ENCODE measurements around the gene GTF3A. TPM values are rescaled to one million over a fixed set of nuclear protein-coding genes. Genes with fewer than 3 reads are reported as not detected.
A peak's percentile ranks its signal among the peaks of the same experiment; 100 is the strongest.

Gene GTF3A
- total RNA-seq, 1 donor from 2014 or later, result 163 TPM

DNA sequence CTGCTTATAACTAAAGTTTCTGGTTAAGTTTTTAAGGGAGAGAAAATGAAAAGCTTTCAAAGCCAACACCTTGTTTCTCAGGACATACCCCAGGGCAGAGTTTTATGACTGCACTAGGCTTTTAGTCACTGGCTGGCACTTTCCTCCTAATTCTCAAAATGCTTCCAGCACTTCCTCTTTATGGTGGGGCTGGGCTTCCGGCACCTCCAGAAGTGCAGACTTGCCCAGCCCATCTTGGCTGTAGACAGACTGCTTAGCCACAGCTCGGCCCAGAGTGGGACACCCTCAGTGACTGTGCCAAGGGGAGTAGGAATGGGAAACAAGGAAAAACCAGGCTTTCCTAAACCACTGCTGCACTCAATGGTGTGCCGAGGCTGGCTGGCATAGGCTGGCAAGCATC, 23.2 kb upstream of the GTF3A start:
- Histone ChIP-seq H3K4me3 (ENCODE audit: low read depth, low read length) (no peak overlapping the region), H3K36me3 (ENCODE audit: control insufficient read depth, insufficient read depth, low read length) (no peaks in the 10 kb centered on the region), H3K27me3 (ENCODE audit: control insufficient read depth, insufficient read depth, low read length) (no peaks in the 10 kb centered on the region)
- TF ChIP-seq, protein P1, sequence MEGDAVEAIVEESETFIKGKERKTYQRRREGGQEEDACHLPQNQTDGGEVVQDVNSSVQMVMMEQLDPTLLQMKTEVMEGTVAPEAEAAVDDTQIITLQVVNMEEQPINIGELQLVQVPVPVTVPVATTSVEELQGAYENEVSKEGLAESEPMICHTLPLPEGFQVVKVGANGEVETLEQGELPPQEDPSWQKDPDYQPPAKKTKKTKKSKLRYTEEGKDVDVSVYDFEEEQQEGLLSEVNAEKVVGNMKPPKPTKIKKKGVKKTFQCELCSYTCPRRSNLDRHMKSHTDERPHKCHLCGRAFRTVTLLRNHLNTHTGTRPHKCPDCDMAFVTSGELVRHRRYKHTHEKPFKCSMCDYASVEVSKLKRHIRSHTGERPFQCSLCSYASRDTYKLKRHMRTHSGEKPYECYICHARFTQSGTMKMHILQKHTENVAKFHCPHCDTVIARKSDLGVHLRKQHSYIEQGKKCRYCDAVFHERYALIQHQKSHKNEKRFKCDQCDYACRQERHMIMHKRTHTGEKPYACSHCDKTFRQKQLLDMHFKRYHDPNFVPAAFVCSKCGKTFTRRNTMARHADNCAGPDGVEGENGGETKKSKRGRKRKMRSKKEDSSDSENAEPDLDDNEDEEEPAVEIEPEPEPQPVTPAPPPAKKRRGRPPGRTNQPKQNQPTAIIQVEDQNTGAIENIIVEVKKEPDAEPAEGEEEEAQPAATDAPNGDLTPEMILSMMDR (IDR thresholded peaks at IDR 0.05; ENCODE audit: insufficient read depth, low read length, severe bottlenecking), result no peak
- FAIRE-seq (no peak), DNase-seq (ENCODE audit: low read depth) (no peak)

DNA sequence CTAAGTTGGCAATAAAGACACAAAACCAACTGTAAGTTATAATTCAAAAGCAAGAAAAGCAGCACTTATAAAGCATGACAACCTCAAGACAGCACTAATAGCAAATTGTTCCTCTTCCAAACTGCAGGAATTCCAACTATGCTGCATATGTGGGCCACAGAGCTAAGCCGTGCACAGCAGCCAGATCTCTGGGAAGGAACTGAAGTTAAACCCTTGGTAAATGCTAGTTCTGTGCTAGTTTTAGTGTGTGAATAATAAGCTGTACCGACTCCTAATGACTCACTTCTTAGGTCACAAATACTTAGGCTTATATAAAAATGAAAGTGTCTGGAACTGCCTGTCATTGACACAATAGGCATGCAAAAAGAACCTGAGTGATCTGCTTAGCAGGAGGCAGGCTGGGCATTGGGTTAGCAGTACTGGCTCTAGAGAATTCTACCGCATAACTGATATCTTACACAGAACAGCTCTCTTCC, 21.2 kb upstream of the GTF3A start:
- FAIRE-seq (no peak), DNase-seq (ENCODE audit: low read depth) (peak; percentile 38)
- Histone ChIP-seq H3K4me3 (ENCODE audit: low read depth, low read length) (no peak overlapping the region), H3K36me3 (ENCODE audit: control insufficient read depth, insufficient read depth, low read length) (no peaks in the 10 kb centered on the region), H3K27me3 (ENCODE audit: control insufficient read depth, insufficient read depth, low read length) (no peaks in the 10 kb centered on the region)
- TF ChIP-seq, protein P1 (IDR thresholded peaks at IDR 0.05; ENCODE audit: insufficient read depth, low read length, severe bottlenecking), result no peak

DNA sequence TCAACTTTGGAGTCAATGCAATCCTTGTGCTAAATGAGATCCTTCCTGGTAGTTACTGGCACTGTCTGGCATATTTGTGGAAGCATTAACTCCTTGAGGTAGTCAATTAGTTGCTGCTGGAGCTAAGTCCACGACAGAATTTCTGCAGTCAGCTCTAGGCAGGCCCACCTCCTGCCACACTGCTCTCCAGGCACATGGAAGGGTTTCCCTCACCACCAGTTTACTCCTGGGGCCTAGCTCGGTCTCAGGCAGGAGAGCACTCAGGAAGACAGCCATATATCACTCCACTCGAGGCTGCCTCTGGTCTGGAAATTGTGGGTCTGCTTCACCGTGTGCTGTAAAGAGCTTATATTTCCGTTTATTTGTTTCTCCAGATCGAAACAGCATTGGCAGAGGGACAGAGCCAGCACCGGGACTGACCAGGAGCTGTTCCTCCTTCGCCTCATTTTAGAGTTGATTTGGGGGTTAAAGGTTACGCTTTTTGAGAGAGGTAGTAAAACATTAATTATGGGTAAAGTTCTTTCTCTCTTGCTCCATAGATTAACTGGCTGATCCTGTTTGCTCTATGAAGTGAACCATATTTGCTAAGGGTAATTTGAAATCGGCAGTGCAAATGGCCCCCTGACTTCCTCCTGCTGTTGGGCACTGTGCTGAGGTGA, 20.6 kb upstream of the GTF3A start:
- no peaks in the 10 kb centered on the region for H3K36me3 ChIP-seq (ENCODE audit: control insufficient read depth, insufficient read depth, low read length)
- DNase-seq (ENCODE audit: low read depth) (no peak), FAIRE-seq (no peak)
- no peak overlapping the region for H3K4me3 ChIP-seq (ENCODE audit: low read depth, low read length)
- TF ChIP-seq, protein P1 (IDR thresholded peaks at IDR 0.05; ENCODE audit: insufficient read depth, low read length, severe bottlenecking), result no peak
- H3K27me3 ChIP-seq (ENCODE audit: control insufficient read depth, insufficient read depth, low read length), result peaks cover 2% of the 10 kb centered on the region

DNA sequence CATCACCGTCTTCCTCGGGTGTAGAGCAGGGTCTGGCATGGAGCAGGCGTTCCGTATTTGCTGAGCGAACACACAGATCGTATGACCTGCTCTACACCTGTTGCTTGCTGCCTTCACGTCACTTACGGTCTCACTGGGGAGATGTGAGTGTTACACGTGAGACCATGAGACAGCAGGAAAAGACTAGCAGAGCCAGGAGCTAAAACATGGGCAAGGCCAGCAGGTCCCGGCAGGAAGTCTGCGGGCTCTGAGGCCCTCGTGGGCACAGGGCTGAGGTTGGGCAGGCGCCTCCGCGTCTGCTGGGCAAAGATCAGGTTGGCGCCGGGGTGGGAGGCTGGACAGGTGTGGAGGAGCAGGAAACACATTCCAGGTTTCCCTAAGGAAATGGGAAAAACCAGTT, 19.7 kb upstream of the GTF3A start:
- DNase-seq (ENCODE audit: low read depth) (no peak), FAIRE-seq (no peak)
- TF ChIP-seq, protein P1 (IDR thresholded peaks at IDR 0.05; ENCODE audit: insufficient read depth, low read length, severe bottlenecking), result no peak
- peaks cover 2% of the 10 kb centered on the region for H3K27me3 ChIP-seq (ENCODE audit: control insufficient read depth, insufficient read depth, low read length)
- no peak overlapping the region for H3K4me3 ChIP-seq (ENCODE audit: low read depth, low read length)
- no peaks in the 10 kb centered on the region for H3K36me3 ChIP-seq (ENCODE audit: control insufficient read depth, insufficient read depth, low read length)

DNA sequence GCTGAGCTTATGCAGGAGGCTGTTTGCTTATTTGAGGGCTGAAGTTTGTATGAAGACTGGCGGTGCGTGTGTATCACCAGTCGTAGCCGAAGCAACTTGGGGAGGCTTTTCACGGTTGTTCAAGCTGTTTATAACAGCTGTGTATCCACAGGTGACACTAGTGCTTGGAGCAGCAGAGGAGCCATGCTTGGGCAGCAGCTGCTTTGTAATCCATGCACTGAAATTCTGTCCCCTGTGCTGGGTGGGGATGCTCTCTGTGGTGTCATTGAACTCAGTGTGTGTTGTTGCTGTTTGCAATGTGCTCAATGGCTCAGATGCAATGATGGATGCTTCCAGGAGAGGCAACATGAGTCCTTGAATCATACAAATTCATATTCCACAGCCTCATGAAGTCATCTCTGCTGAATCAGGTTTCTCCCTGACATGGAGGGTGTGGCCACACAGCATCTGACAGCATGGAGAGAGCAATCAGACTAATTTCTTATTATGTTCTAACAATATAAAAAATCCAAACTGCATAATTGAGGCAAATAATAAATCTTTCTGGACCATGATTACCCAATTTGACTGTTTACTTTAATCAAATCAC, 18.8 kb upstream of the GTF3A start:
- H3K36me3 ChIP-seq (ENCODE audit: control insufficient read depth, insufficient read depth, low read length), result no peaks in the 10 kb centered on the region
- H3K4me3 ChIP-seq (ENCODE audit: low read depth, low read length), result no peak overlapping the region
- peaks cover 2% of the 10 kb centered on the region for H3K27me3 ChIP-seq (ENCODE audit: control insufficient read depth, insufficient read depth, low read length)
- FAIRE-seq (no peak), DNase-seq (ENCODE audit: low read depth) (peak; percentile 38)
- TF ChIP-seq, protein P1 (IDR thresholded peaks at IDR 0.05; ENCODE audit: insufficient read depth, low read length, severe bottlenecking), result no peak
